Heart left ventricle (tissue), 16 donors: ENCODE measurements around the gene MCC. TPM values are rescaled to one million over a fixed set of nuclear protein-coding genes. Genes with fewer than 3 reads are reported as not detected.

Experiments
- ATAC-seq, 4 donors: fragments of 200-7000 bp; cut with Tn5 transposase; one replicate each; pipeline ENCODE4 v1.9.1; 2020 to 2022; ENCODE audit warnings: moderate library complexity in 4 of 4, mild to moderate bottlenecking in 3 of 4, moderate number of reproducible peaks in 1 of 4
- DNase-seq, 5 donors: peaks; one replicate each; pipeline ENCODE4 v3.0.0-alpha.2; 2020
- H3K27ac ChIP-seq, 12 donors: fragments of 200-600 bp; sonication (generic) in 4 of 12; one replicate each; pipeline versions ENCODE4 v1.5.0 to v1.8.0; 2016 to 2022; ENCODE audit warnings: mild to moderate bottlenecking in 2 of 12
- H3K27me3 ChIP-seq, 9 donors: fragments of 200-600 bp; sonication (generic) in 2 of 9; one replicate each; pipeline versions ENCODE4 v1.5.1 to v1.8.0; 2016 to 2022; ENCODE audit warnings: mild to moderate bottlenecking in 3 of 9
- H3K36me3 ChIP-seq, 9 donors: fragments of 200-600 bp; sonication (generic) in 2 of 9; one replicate each; pipeline versions ENCODE4 v1.5.0 to v1.8.0; 2018 to 2022; ENCODE audit warnings: mild to moderate bottlenecking in 2 of 9
- H3K4me1 ChIP-seq, 12 donors: fragments of 200-600 bp; sonication (generic) in 4 of 12; one replicate each; pipeline versions ENCODE4 v1.5.0 to v1.8.0; 2016 to 2022; ENCODE audit warnings: mild to moderate bottlenecking in 3 of 12
- H3K4me3 ChIP-seq, 12 donors: fragments of 200-600 bp; sonication (generic) in 4 of 12; one replicate each; pipeline versions ENCODE4 v1.5.0 to v1.8.0; 2017 to 2022; ENCODE audit warnings: mild to moderate bottlenecking in 9 of 12, moderate library complexity in 4 of 12
- H3K9me3 ChIP-seq, 12 donors: fragments of 200-600 bp; sonication (generic) in 4 of 12; one replicate each; pipeline versions ENCODE4 v1.5.0 to v1.8.0; 2016 to 2022; ENCODE audit warnings: mild to moderate bottlenecking in 1 of 12
- CTCF ChIP-seq, 12 donors: fragments of 200-600 bp; sonication (generic) in 4 of 12; IDR thresholded peaks; one replicate each; pipeline versions ENCODE4 v1.5.0 to v1.8.0; 2018 to 2022; ENCODE audit warnings: antibody characterized with exemption in 12 of 12, mild to moderate bottlenecking in 5 of 12
- POLR2A ChIP-seq, 2 donors: fragments of 450-650 bp; IDR thresholded peaks; one replicate each; pipeline ENCODE4 v1.6.1; 2017; ENCODE audit warnings: antibody characterized with exemption in 2 of 2, mild to moderate bottlenecking in 2 of 2, moderate library complexity in 2 of 2
- WGBS, 4 donors: extraction: QIAGEN DNeasy Blood & Tissue Kit in 2 of 4; methylation state at CpG; one replicate each; pipeline versions ENCODE4 v1.1.5 to v1.1.7; 2013 to 2018; 5-methylcytosine and 5-hydroxymethylcytosine counted together
- intact Hi-C, 10 donors: fragments of 100-400 bp; cut with DNase I; formaldehyde crosslinking; loops; one replicate each; pipeline versions ENCODE4 v1.11.1 to v1.14.2; 2022
- polyA plus RNA-seq, 2 donors: library from polyadenylated mRNA; stranded (reverse); fragments of 200-250 nt; gene quantifications; one replicate each; pipeline ENCODE4 v1.2.3, GENCODE V29; 2013
- total RNA-seq, 9 donors: library from RNA; depleted of rRNA in 2 of 9; stranded (reverse); fragments of >200 nt in 2 of 9; fragmentation: NEBNext Ultra II Directional in 3 of 9; extraction: Animal tissue kit (Norgen Biotek cat#: 25700) in 3 of 9; gene quantifications; one replicate each; pipeline versions ENCODE4 v1.1.0 to v1.2.4, GENCODE V29; 2016 to 2023
- donor health status: ischemic (EF 13 %, LVEDD 7.1; RV severe dilation, severe dysfunction).
- donor health status: healthy with polysubstance abuse.
- donor health status: DM: no; HTN: yes; CAD: no.
- donor health status: DM: no; HTN: no; CAD: no.
- donor health status: ischemic (EF 25% LVEDD 6.9; RV normal size, moderate dysfunction).
- donor health status: ischemic (EF 25% LVEDD 5.7; RV mildly dilated, moderate dysfunction).
- donor health status: healthy.
- donor health status: DM: yes; HTN: yes; CAD: no.
- donor health status: ischemic (EF 35%, LVEDD 5.7; RV mildly dilated, moderate dysfunction).
- donor health status: nonischemic (EF 11% LVEDD 7.7; RV severe dilation, severe dysfunction).
- donor health status: DM: yes; HTN: yes; CAD: no.
- donor health status: PGD.
- donor health status: ischemic (EF 29% LVEDD 5.4; RV normal size, mild dysfunction).
- donor health status: nonischemic (EF 23%, LVEDD 6.1; RV moderate dilation, normal function).

MCC gene
- total and polyA plus RNA-seq, 11 donors, result 6.1 to 33.8 (median 24.3) TPM

- peak overlapping the region in 5 of 12 donors; percentile 4 to 62 (median 26) for H3K27ac ChIP-seq
- peaks cover under 1 to 45% (median 18%) of the 10 kb centered on the region in 12 donors for H3K4me1 ChIP-seq
- intact Hi-C loops, result loop anchor here in 2 of 10 donors (5.0 kb wide), 1 partner anchor 35 kb away; no protein-coding TSS in a partner anchor
- peak; percentile 57 to 73 (median 69) for ATAC-seq
- 58 to 68% (median 66%) methylated on average over 4 of the region's 4 CpGs for WGBS, 4 donors
- peak in 1 of 5 donors; percentile 36 for DNase-seq
- no peak overlapping the region for H3K4me3 ChIP-seq
- no peaks in the 10 kb centered on the region for H3K36me3 ChIP-seq
- TF ChIP-seq CTCF (IDR thresholded peaks at IDR 0.05) (no peak), POLR2A (IDR thresholded peaks at IDR 0.05) (no peak)
- H3K27me3 ChIP-seq, result no peaks in the 10 kb centered on the region
- H3K9me3 ChIP-seq, result no peaks in the 10 kb centered on the region
Observed at GRCh38 chr5:113256671-113257452, 231.4 kb downstream of the MCC start.

GRCh38 chr5:113255579-113256386 lies 232.5 kb downstream of the MCC start:
- ATAC-seq (peak in 1 of 4 donors; percentile 38), DNase-seq (no peak)
- no peaks in the 10 kb centered on the region for H3K36me3 ChIP-seq
- H3K27ac ChIP-seq, result peak overlapping the region in 7 of 12 donors; percentile 1 to 62 (median 28)
- intact Hi-C loops, result loop anchor here in 2 of 10 donors (5.0 kb wide), 1 partner anchor 37 kb away; no protein-coding TSS in a partner anchor
- TF ChIP-seq POLR2A (IDR thresholded peaks at IDR 0.05) (no peak), CTCF (IDR thresholded peaks at IDR 0.05) (no peak)
- H3K9me3 ChIP-seq, result no peaks in the 10 kb centered on the region
- WGBS, 4 donors, result 71 to 90% (median 84%) methylated on average over 5 of the region's 5 CpGs
- H3K27me3 ChIP-seq, result no peaks in the 10 kb centered on the region
- no peak overlapping the region for H3K4me3 ChIP-seq
- H3K4me1 ChIP-seq, result peaks cover 6 to 56% (median 28%) of the 10 kb centered on the region in 12 donors

- no peaks in the 10 kb centered on the region for H3K9me3 ChIP-seq
- intact Hi-C loops, result loop anchor here in 2 of 10 donors (5.0 kb wide), 1 partner anchor 37 kb away; no protein-coding TSS in a partner anchor
- ATAC-seq (no peak), DNase-seq (no peak)
- no peak overlapping the region for H3K4me3 ChIP-seq
- H3K4me1 ChIP-seq, result peaks cover 6 to 63% (median 34%) of the 10 kb centered on the region in 12 donors
- no peaks in the 10 kb centered on the region for H3K36me3 ChIP-seq
- TF ChIP-seq CTCF (IDR thresholded peaks at IDR 0.05) (no peak), POLR2A (IDR thresholded peaks at IDR 0.05) (no peak)
- H3K27me3 ChIP-seq, result no peaks in the 10 kb centered on the region
- 56 to 70% (median 64%) methylated on average over 4 of the region's 4 CpGs for WGBS, 4 donors
- H3K27ac ChIP-seq, result peak overlapping the region in 4 of 12 donors; percentile 1 to 62 (median 34)
Observed at GRCh38 chr5:113255105-113255504, 233.1 kb downstream of the MCC start.
